Caco-2 (cell line): ENCODE data around the gene NOL7. TPM values are rescaled to one million over a fixed set of nuclear protein-coding genes. Genes with fewer than 3 reads are reported as not detected.

Experiments used
- BruUV-seq: library from RNA; stranded (reverse); fragments of 400-500 nt; replicated peaks from 2 replicates; lab custom pipeline; 2021; lab: Mats Ljungman, UMichigan
- CTCF ChIA-PET: fragments of 300-600 bp; sonication (Branson Sonifier 250); formaldehyde crosslinking; loops from one replicate; lab custom pipeline; 2022; ENCODE audit warnings: antibody characterized with exemption; lab: Charles Lee
- POLR2A ChIA-PET: fragments of 300-600 bp; sonication (Branson Sonifier 250); formaldehyde crosslinking; loops from one replicate; lab custom pipeline; 2022; ENCODE audit warnings: antibody characterized with exemption; lab: Charles Lee
- DNase-seq, 2 experiments: peaks; one replicate each; pipeline versions ENCODE4 v3.0.0 to v3.0.0-alpha.2; 2020 to 2022
- H3K27me3 ChIP-seq: replicated peaks from 2 replicates; pipeline ENCODE4 v1.6.0; 2011; ENCODE audit warnings: low read length; ENCODE audit not compliant: control insufficient read depth, insufficient read depth
- H3K36me3 ChIP-seq: 2 replicates; pipeline ENCODE4 v1.5.1; 2011; ENCODE audit warnings: low read length; ENCODE audit not compliant: control insufficient read depth, insufficient read depth
- H3K4me1 ChIP-seq: fragments of 250-450 bp; sonication (Bioruptor Pico); 2 replicates; pipeline ENCODE4 v1.5.1; 2020; ENCODE audit warnings: mild to moderate bottlenecking
- H3K4me3 ChIP-seq: 2 replicates; pipeline ENCODE4 v1.5.1; 2011; ENCODE audit warnings: low read depth, mild to moderate bottlenecking, control low read depth, low read length
- H3K9me3 ChIP-seq: fragments of 250-450 bp; sonication (Bioruptor Pico); 2 replicates; pipeline ENCODE4 v1.5.1; 2020; ENCODE audit warnings: mild to moderate bottlenecking, moderate library complexity
- H3K27ac Mint-ChIP-seq: one replicate; pipeline ENCODE4 v1.8.0; 2022; ENCODE audit warnings: mixed read lengths; ENCODE audit not compliant: unreplicated experiment
- H3K27me3 Mint-ChIP-seq: one replicate; pipeline ENCODE4 v1.8.0; 2022; ENCODE audit warnings: mixed read lengths; ENCODE audit not compliant: insufficient read depth, unreplicated experiment
- H3K36me3 Mint-ChIP-seq: one replicate; pipeline ENCODE4 v1.8.0; 2022; ENCODE audit warnings: mild to moderate bottlenecking, mixed read lengths; ENCODE audit not compliant: insufficient read depth, unreplicated experiment
- H3K4me1 Mint-ChIP-seq: one replicate; pipeline ENCODE4 v1.8.0; 2022; ENCODE audit warnings: low read depth, mixed read lengths; ENCODE audit not compliant: unreplicated experiment
- H3K4me3 Mint-ChIP-seq: one replicate; pipeline ENCODE4 v1.8.0; 2022; ENCODE audit warnings: mild to moderate bottlenecking, moderate library complexity, mixed read lengths; ENCODE audit not compliant: unreplicated experiment
- H3K9me3 Mint-ChIP-seq: one replicate; pipeline ENCODE4 v1.8.0; 2022; ENCODE audit warnings: mixed read lengths; ENCODE audit not compliant: unreplicated experiment
- intact Hi-C: fragments of 100-400 bp; cut with micrococcal nuclease; formaldehyde crosslinking; loops from one replicate; pipeline ENCODE4 v1.10.0; 2022; ENCODE audit not compliant: unreplicated experiment
- total RNA-seq: library from RNA; stranded (reverse); gene quantifications from 2 replicates; pipeline ENCODE4 v1.2.3, GENCODE V29; 2022
- TF ChIP-seq, protein P1 (sequence below), 2 experiments: fragments of 200-600 bp in 1 of 2; IDR thresholded peaks; 1 replicate in 1 of 2; 2 replicates in 1 of 2; pipeline versions ENCODE4 v1.5.1 to v1.8.0; 2011 to 2022; ENCODE audit warnings: antibody characterized with exemption in 1 of 2, control low read depth in 1 of 2, inconsistent platforms in 1 of 2, low read depth in 1 of 2, low read length in 1 of 2, mild to moderate bottlenecking in 1 of 2, moderate library complexity in 1 of 2; ENCODE audit not compliant: insufficient read depth in 1 of 2, severe bottlenecking in 1 of 2, unreplicated experiment in 1 of 2

NOL7 gene
- total RNA-seq, 1 experiment from 2014 or later = 92.9 TPM

DNA sequence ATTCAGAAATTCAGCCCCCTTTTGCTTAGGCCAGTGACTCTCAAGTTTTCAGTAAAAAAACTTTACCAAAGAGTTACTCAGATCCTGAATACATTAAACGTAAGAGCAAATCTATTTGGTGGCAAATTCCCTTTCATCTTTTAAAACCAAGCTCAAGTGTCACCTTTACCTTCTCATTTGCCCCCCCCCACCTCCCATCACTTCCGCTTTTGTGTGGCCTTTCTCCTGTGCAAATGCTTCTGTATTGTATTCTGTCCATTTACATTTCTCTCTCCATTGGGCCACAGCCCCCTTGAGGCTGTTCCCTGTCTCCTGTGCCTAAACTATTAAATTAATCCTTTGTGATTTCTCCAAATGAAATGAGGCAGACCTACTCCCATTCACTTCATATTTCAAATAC, 1.9 kb downstream of the NOL7 start:
- peaks cover 7% of the 10 kb centered on the region for H3K4me1 Mint-ChIP-seq
- no peaks in the 10 kb centered on the region; the same call in 1 of the 2 replicates for H3K4me1 ChIP-seq
- no peak for DNase-seq
- TF ChIP-seq, protein P1, sequence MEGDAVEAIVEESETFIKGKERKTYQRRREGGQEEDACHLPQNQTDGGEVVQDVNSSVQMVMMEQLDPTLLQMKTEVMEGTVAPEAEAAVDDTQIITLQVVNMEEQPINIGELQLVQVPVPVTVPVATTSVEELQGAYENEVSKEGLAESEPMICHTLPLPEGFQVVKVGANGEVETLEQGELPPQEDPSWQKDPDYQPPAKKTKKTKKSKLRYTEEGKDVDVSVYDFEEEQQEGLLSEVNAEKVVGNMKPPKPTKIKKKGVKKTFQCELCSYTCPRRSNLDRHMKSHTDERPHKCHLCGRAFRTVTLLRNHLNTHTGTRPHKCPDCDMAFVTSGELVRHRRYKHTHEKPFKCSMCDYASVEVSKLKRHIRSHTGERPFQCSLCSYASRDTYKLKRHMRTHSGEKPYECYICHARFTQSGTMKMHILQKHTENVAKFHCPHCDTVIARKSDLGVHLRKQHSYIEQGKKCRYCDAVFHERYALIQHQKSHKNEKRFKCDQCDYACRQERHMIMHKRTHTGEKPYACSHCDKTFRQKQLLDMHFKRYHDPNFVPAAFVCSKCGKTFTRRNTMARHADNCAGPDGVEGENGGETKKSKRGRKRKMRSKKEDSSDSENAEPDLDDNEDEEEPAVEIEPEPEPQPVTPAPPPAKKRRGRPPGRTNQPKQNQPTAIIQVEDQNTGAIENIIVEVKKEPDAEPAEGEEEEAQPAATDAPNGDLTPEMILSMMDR (IDR thresholded peaks at IDR 0.05; ENCODE audit: insufficient read depth in 1 of 2, low read depth in 1 of 2, low read length in 1 of 2, severe bottlenecking in 1 of 2, unreplicated experiment in 1 of 2) = no peak
- H3K27me3 ChIP-seq = no peaks in the 10 kb centered on the region
- H3K4me3 Mint-ChIP-seq = peak overlapping the region; percentile 100
- ChIA-PET CTCF (interaction anchor here (3.0 to 3.6 kb wide), 2 partner anchors 8 to 43 kb away, joined by 34 to 51 read pairs; partner anchors contain the start of gene SIRT5), POLR2A (interaction anchor here (2.7 kb wide), 1 partner anchor 8 kb away, joined by 14 read pairs; no protein-coding TSS in a partner anchor)
- BruUV-seq = no TSS peak
- peaks cover 67% of the 10 kb centered on the region for H3K36me3 Mint-ChIP-seq
- no peaks in the 10 kb centered on the region for H3K9me3 Mint-ChIP-seq
- no peaks in the 10 kb centered on the region for H3K9me3 ChIP-seq
- peaks cover 3% of the 10 kb centered on the region; the same call in 1 of the 2 replicates for H3K36me3 ChIP-seq
- H3K27ac Mint-ChIP-seq = no peak overlapping the region
- H3K27me3 Mint-ChIP-seq = no peaks in the 10 kb centered on the region
- H3K4me3 ChIP-seq = no peak overlapping the region
- intact Hi-C loops = no loop called here

DNA sequence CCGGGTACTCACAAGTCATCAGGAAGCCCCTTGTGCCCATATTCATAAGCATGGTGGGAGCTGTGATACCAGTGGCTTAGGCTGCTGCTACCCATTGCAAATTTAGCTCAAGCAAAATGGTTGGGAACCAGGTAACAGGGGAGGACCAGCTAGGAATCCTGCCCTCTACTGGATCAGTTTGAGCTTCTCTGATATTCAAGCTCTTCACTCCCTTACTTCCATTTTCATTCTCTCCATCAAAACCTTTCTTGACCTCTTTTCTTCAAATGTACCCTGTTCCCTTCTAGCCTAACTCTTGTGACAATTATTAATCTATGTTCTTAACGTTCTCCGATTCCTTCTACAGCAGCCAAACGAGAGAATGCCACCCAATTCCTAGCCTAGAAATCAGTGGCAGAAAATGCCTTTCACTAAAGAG, 9.7 kb downstream of the NOL7 start:
- peak in 1 of 2 experiments; percentile 54 for DNase-seq
- Histone ChIP-seq H3K27me3 (no peaks in the 10 kb centered on the region), H3K9me3 (no peaks in the 10 kb centered on the region), H3K4me1 (peaks cover 5% of the 10 kb centered on the region), H3K4me3 (no peak overlapping the region), H3K36me3 (peaks cover 1% of the 10 kb centered on the region; the same call in 1 of the 2 replicates)
- ChIA-PET CTCF (interaction anchor here (0.6 to 2.0 kb wide), 9 partner anchors 9 to 1603 kb away, joined by 3 to 34 read pairs (median 5); partner anchors contain the start of genes NOL7 and SIRT5), POLR2A (interaction anchor here (1.1 kb wide), 1 partner anchor 9 kb away, joined by 14 read pairs; the partner anchor contains the start of gene NOL7)
- no TSS peak for BruUV-seq
- Mint-ChIP-seq H3K27me3 (no peaks in the 10 kb centered on the region), H3K36me3 (peaks cover 59% of the 10 kb centered on the region), H3K4me3 (no peak overlapping the region), H3K27ac (no peak overlapping the region), H3K4me1 (peaks cover 7% of the 10 kb centered on the region), H3K9me3 (no peaks in the 10 kb centered on the region)
- intact Hi-C loops = loop anchor here (1.0 to 10.0 kb wide), 2 partner anchors 51 to 440 kb away; partner anchors contain the start of gene SIRT5
- TF ChIP-seq, protein P1 (IDR thresholded peaks at IDR 0.05; ENCODE audit: insufficient read depth in 1 of 2, low read depth in 1 of 2, low read length in 1 of 2, severe bottlenecking in 1 of 2, unreplicated experiment in 1 of 2) = peak; percentile 56 to 57

DNA sequence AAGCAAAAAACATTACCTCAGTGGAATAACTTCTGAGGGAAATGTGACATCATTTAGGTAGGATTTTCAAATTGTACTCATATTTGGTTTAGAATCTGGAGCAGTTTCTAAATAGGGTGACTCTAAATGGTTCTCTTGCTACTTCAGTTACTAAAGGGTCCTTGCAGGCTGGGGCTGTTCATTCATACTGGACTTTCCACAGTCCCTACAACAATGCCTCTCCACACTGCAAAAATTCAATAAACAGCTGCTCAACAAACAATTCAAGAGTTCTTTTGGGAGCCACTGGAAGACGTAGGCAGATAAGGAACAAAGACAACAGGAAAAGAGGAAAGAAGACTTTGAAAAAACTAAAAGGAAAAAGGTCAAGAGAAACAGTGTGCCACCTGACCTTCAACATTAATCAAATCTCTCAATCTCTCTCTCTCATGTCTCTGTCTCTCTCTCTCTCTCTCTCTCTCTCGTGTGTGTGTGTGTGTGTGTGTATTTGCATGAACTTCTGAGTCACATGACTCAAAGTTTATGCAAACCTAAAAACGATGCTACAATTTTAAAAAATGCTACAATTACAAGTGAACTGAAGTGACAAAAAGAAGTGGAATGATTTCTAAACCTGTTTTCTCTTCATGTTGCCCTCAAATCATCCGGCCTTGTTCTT, 14.5 kb downstream of the NOL7 start:
- no peak overlapping the region for H3K27ac Mint-ChIP-seq
- intact Hi-C loops = loop anchor here (10.0 kb wide), 1 partner anchor 435 kb away; no protein-coding TSS in a partner anchor
- Histone ChIP-seq H3K4me1 (peaks cover 12% of the 10 kb centered on the region), H3K4me3 (no peak overlapping the region), H3K9me3 (no peaks in the 10 kb centered on the region), H3K27me3 (no peaks in the 10 kb centered on the region), H3K36me3 (no peaks in the 10 kb centered on the region; the same call in 1 of the 2 replicates)
- peaks cover 7% of the 10 kb centered on the region for H3K4me1 Mint-ChIP-seq
- peaks cover 42% of the 10 kb centered on the region for H3K36me3 Mint-ChIP-seq
- no peaks in the 10 kb centered on the region for H3K27me3 Mint-ChIP-seq
- TF ChIP-seq, protein P1 (IDR thresholded peaks at IDR 0.05; ENCODE audit: insufficient read depth in 1 of 2, low read depth in 1 of 2, low read length in 1 of 2, severe bottlenecking in 1 of 2, unreplicated experiment in 1 of 2) = no peak
- no TSS peak for BruUV-seq
- ChIA-PET POLR2A (no interaction called here), CTCF (no interaction called here)
- DNase-seq = no peak
- H3K4me3 Mint-ChIP-seq = no peak overlapping the region
- H3K9me3 Mint-ChIP-seq = no peaks in the 10 kb centered on the region
